Astrocyte of the cerebellum (primary cell): Measurements from ENCODE around the gene ITPKA.
A peak's percentile ranks its signal among the peaks of the same experiment; 100 is the strongest.

Experiments used
- DNase-seq: peaks from one replicate; pipeline ENCODE4 v3.0.0-alpha.2; 2011; ENCODE audit warnings: low read depth
- H3K4me3 ChIP-seq: 2 replicates; pipeline ENCODE4 v1.5.1; 2011; ENCODE audit warnings: mild to moderate bottlenecking, low read depth, low read length, moderate library complexity
- in situ Hi-C: cut with HindIII; loops from 2 replicates; pipeline ENCODE4 v1.10.0; 2017; ENCODE audit warnings: low sequenced_read_pairs
- TF ChIP-seq, protein P1 (sequence below): IDR thresholded peaks from 2 replicates; pipeline ENCODE4 v1.5.1; 2012; ENCODE audit warnings: low read length, low read depth, moderate library complexity, mild to moderate bottlenecking; ENCODE audit errors: missing control alignments

ITPKA gene

GRCh38 chr15:41535544-41535943 lies 41.9 kb downstream of the ITPKA start:
- TF ChIP-seq, protein P1, sequence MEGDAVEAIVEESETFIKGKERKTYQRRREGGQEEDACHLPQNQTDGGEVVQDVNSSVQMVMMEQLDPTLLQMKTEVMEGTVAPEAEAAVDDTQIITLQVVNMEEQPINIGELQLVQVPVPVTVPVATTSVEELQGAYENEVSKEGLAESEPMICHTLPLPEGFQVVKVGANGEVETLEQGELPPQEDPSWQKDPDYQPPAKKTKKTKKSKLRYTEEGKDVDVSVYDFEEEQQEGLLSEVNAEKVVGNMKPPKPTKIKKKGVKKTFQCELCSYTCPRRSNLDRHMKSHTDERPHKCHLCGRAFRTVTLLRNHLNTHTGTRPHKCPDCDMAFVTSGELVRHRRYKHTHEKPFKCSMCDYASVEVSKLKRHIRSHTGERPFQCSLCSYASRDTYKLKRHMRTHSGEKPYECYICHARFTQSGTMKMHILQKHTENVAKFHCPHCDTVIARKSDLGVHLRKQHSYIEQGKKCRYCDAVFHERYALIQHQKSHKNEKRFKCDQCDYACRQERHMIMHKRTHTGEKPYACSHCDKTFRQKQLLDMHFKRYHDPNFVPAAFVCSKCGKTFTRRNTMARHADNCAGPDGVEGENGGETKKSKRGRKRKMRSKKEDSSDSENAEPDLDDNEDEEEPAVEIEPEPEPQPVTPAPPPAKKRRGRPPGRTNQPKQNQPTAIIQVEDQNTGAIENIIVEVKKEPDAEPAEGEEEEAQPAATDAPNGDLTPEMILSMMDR, result no peak
- in situ Hi-C loops, result no loop called here
- DNase-seq, result no peak
- H3K4me3 ChIP-seq, result no peak overlapping the region

DNA sequence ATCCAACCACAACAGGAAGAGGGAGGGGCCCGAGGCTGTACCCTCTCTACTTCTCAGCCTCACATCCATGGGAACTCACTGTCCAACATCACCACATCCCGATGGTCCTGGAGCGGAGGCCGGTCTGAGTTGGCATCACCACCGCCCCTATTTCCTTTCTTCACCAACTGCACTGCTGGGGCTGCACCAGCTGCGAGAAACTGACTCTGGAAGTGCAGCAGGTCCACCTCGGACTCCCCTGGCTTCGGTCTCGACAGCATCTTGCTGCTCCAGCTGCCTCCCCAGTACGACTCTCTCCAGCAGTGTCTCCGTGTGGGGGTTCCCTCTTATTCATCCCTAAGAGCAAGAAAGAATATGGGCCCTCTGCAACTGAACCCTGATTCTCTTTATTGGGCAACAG lies 43.2 kb downstream of the ITPKA start:
- TF ChIP-seq, protein P1, result no peak
- DNase-seq, result no peak
- in situ Hi-C loops, result no loop called here
- no peak overlapping the region for H3K4me3 ChIP-seq

- in situ Hi-C loops, result no loop called here
- TF ChIP-seq, protein P1, result no peak
- no peak for DNase-seq
- H3K4me3 ChIP-seq, result peak overlapping the region; percentile 98
These were observed 49.8 kb downstream of the ITPKA start for GRCh38 chr15:41543521-41543870.

GRCh38 chr15:41544650-41545015 lies 51.0 kb downstream of the ITPKA start:
- in situ Hi-C loops, result no loop called here
- H3K4me3 ChIP-seq, result peak overlapping the region; percentile 98
- no peak for DNase-seq

DNA sequence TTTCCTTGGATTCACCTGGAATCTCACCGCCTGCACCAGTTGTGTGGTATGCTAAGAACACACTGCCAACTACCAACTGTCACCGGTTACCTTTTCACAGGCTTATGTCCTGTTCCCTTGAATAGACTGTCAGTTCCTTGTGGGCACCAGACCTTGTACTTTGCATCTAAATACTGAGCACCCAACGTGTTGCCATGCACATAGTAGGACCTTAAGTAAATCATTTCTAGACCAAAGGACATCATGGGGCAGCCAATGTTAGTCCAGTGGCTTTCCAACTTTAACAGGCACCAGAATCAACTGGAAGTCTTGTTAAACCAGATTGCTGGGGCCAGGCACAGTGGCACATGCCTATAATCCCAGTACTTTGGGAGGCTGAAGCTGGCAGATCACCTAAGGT lies 51.5 kb downstream of the ITPKA start:
- in situ Hi-C loops, result no loop called here
- no peak overlapping the region for H3K4me3 ChIP-seq
- DNase-seq, result no peak
- TF ChIP-seq, protein P1, result no peak

More at GRCh38 chr15:41544650-41545015, 51.0 kb downstream of the ITPKA start:
- TF ChIP-seq, protein P1, result no peak

- TF ChIP-seq, protein P1, result no peak
- no peak overlapping the region for H3K4me3 ChIP-seq
- in situ Hi-C loops, result no loop called here
- DNase-seq, result no peak
These were observed 53.4 kb downstream of the ITPKA start for GRCh38 chr15:41546851-41547786.
